ENCODE data around the gene ELP5. TPM values are rescaled to one million over a fixed set of nuclear protein-coding genes. Genes with fewer than 3 reads are reported as not detected.

The ELP5 gene
- total and polyA plus RNA-seq, 10 of the 15 experiments (the other 5 are each of a cell fraction or from before 2014, with no cell fraction given), result 41.1 to 109 (median 77.5) TPM

DNA sequence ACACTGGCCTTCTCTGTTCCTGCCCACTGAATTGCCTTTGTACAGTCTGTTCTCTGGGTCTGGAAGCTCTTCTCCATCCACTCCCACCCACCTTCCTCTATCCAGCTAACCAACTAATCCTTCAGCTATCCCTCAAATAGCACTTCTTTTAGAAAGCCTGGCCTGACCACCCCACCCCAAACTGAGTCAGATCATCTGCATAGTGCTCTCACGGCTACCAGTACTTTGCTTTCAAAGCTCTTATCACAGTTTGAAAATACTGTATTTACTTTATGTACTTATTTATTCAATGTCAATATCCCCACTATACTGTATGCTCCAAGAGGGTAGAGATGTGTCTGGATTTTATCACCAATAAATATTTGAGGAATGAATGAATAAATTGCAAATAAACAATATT is 14.8 kb downstream of the ELP5 start:
- TF ChIP-seq CHD2 (IDR thresholded peaks at IDR 0.05; ENCODE audit: borderline replicate concordance, low read depth, low read length), result no peak
- no peak for TF ChIP-seq TCF3 (IDR thresholded peaks at IDR 0.05; ENCODE audit: borderline replicate concordance, insufficient read depth, low read depth, low read length)
- H4K20me1 ChIP-seq (ENCODE audit: control insufficient read depth, insufficient read depth), result no peaks in the 10 kb centered on the region
- H3K27ac ChIP-seq (ENCODE audit: control insufficient read depth, insufficient read depth), result no peak overlapping the region
- no peaks in the 10 kb centered on the region for H3K9me3 ChIP-seq (replicated peaks; ENCODE audit: control insufficient read depth, insufficient read depth, low read length)
- ChIA-PET CTCF (interaction anchor here (1.0 to 1.6 kb wide), 2 partner anchors 14 to 22 kb away, joined by 3 read pairs; partner anchors contain the start of gene SLC2A4), POLR2A (interaction anchor here (0.7 kb wide), 1 partner anchor 207 kb away, joined by 3 read pairs; no protein-coding TSS in a partner anchor), SMC1A (ENCODE audit: uncharacterized antibody, unreplicated experiment) (interaction anchor here (1.3 kb wide), 1 partner anchor 30 kb away, joined by 3 read pairs; no protein-coding TSS in a partner anchor), RAD21 (ENCODE audit: unreplicated experiment) (interaction anchor here (1.0 kb wide), 1 partner anchor 9 kb away, joined by 3 read pairs; no protein-coding TSS in a partner anchor)
- intact Hi-C loops (cut with micrococcal nuclease; ENCODE audit: unreplicated experiment) (no loop called here), in situ Hi-C loops (cut with MboI) (no loop called here)
- no peak for FAIRE-seq
- no peak for DNase-seq (ENCODE audit: low read depth, low spot score)
- no peaks in the 10 kb centered on the region for H3K79me2 ChIP-seq (ENCODE audit: control insufficient read depth, insufficient read depth, low read length)
- no TSS peak for BruUV-seq (replicated peaks)
- peaks cover 3 to 5% of the 10 kb centered on the region in 2 experiments; a peak in 2 of 4 replicates for H3K27me3 ChIP-seq (replicated peaks in 1 of 2; ENCODE audit: control insufficient read depth in 2 of 2, insufficient read depth in 2 of 2, low read length in 1 of 2)
- ATAC-seq, result no peak
- 44% methylated on average over 1 of the region's 1 CpG for WGBS (ENCODE audit: insufficient coverage, insufficient replicate concordance, low lambda C conversion rate, missing lambda C conversion rate)
- H2AFZ ChIP-seq (ENCODE audit: control insufficient read depth, low read depth, low read length), result no peak overlapping the region
- no peak overlapping the region for H3K4me3 ChIP-seq
- no peak overlapping the region for H3K9ac ChIP-seq (ENCODE audit: control insufficient read depth, insufficient read depth, low read length)
- H3K36me3 ChIP-seq (ENCODE audit: control insufficient read depth in 2 of 2, insufficient read depth in 2 of 2, low read length in 1 of 2), result no peaks in the 10 kb centered on the region; a peak in 1 of 4 replicates
- H3K4me2 ChIP-seq (ENCODE audit: control insufficient read depth, insufficient read depth), result no peak overlapping the region
- H3K4me1 ChIP-seq (ENCODE audit: control insufficient read depth, insufficient read depth, low read length), result peaks cover 14% of the 10 kb centered on the region

DNA sequence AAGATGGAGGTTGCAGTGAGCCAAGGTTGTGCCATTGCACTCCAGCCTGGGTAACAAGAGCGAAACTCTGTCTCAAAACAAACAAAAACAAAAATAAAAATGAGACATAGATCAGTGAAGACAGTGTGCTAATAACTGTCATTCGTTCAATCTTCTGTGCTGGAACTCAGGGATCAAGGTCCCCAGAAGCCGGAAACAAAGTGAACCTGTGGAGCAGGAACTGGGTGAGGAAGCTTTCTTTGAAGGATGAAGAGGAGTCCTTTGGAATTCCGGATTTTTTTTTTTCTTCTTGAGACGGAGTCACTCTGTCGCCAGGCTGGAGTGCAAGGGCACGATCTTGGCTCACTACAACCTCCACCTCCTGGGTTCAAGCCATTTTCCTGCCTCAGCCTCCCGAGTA is 27.4 kb downstream of the ELP5 start:
- in situ Hi-C loops (cut with MboI), result no loop called here
- no peak for ATAC-seq
- CTCF ChIA-PET, result interaction anchor here (0.7 to 10.3 kb wide), 5 partner anchors 12 to 377 kb away, joined by 4 to 102 read pairs (median 5); no protein-coding TSS in a partner anchor
- intact Hi-C loops (cut with micrococcal nuclease; ENCODE audit: unreplicated experiment), result no loop called here
- Histone ChIP-seq H3K4me1 (ENCODE audit: control insufficient read depth, insufficient read depth, low read length) (peaks cover 8% of the 10 kb centered on the region), H3K9me3 (replicated peaks; ENCODE audit: control insufficient read depth, insufficient read depth, low read length) (no peaks in the 10 kb centered on the region), H3K27ac (ENCODE audit: control insufficient read depth, insufficient read depth) (no peak overlapping the region), H3K36me3 (ENCODE audit: control insufficient read depth in 2 of 2, insufficient read depth in 2 of 2, low read length in 1 of 2) (no peaks in the 10 kb centered on the region), H2AFZ (ENCODE audit: control insufficient read depth, low read depth, low read length) (no peak overlapping the region), H3K4me2 (ENCODE audit: control insufficient read depth, insufficient read depth) (no peak overlapping the region), H3K9ac (ENCODE audit: control insufficient read depth, insufficient read depth, low read length) (no peak overlapping the region), H3K79me2 (ENCODE audit: control insufficient read depth, insufficient read depth, low read length) (no peaks in the 10 kb centered on the region), H3K27me3 (replicated peaks in 1 of 2; ENCODE audit: control insufficient read depth in 2 of 2, insufficient read depth in 2 of 2, low read length in 1 of 2) (no peaks in the 10 kb centered on the region; a peak in 1 of 4 replicates), H3K4me3 (no peak overlapping the region), H4K20me1 (ENCODE audit: control insufficient read depth, insufficient read depth) (no peaks in the 10 kb centered on the region; the same call in 1 of the 2 replicates)
- no peak for FAIRE-seq
- 32% methylated on average over 8 of the region's 8 CpGs for WGBS (ENCODE audit: insufficient coverage, insufficient replicate concordance, low lambda C conversion rate, missing lambda C conversion rate)
- DNase-seq (ENCODE audit: low read depth, low spot score), result no peak
- RAD21 ChIA-PET (ENCODE audit: unreplicated experiment), result interaction anchor here (1.2 kb wide), 1 partner anchor 16 kb away, joined by 3 read pairs; no protein-coding TSS in a partner anchor
- SMC1A ChIA-PET (ENCODE audit: uncharacterized antibody, unreplicated experiment), result interaction anchor here (0.7 to 3.3 kb wide), 3 partner anchors 17 to 82 kb away, joined by 3 to 17 read pairs (median 3); no protein-coding TSS in a partner anchor
- no TSS peak for BruUV-seq (replicated peaks)
- POLR2A ChIA-PET, result interaction anchor here (0.6 kb wide), 1 partner anchor 940 kb away, joined by 4 read pairs; no protein-coding TSS in a partner anchor
- TF ChIP-seq JUNB (IDR thresholded peaks at IDR 0.05) (no peak), MTA2 (IDR thresholded peaks at IDR 0.05; ENCODE audit: low read depth) (no peak), DPF2 (IDR thresholded peaks at IDR 0.05) (no peak), NFXL1 (IDR thresholded peaks at IDR 0.05; ENCODE audit: borderline replicate concordance) (no peak), KAT2A (conservative IDR thresholded peaks at IDR 0.05; ENCODE audit: control insufficient read depth, low read depth, low read length) (no peak), SMARCA5 (IDR thresholded peaks at IDR 0.05) (no peak), SMC3 (IDR thresholded peaks at IDR 0.05; ENCODE audit: borderline replicate concordance, low read length) (no peak), CUX1 (IDR thresholded peaks at IDR 0.05; ENCODE audit: insufficient replicate concordance, low read depth, low read length) (no peak), SIN3A (IDR thresholded peaks at IDR 0.05; ENCODE audit: low read depth, low read length) (no peak), TAF1 (IDR thresholded peaks at IDR 0.05; ENCODE audit: borderline replicate concordance, low read depth, low read length) (no peak)
